HG03442 (cell line): Measurements from ENCODE around the gene NRL.

Experiments used
- ATAC-seq: cut with Tn5 transposase; IDR thresholded peaks from one replicate; pipeline ENCODE4 v1.9.1; 2021; ENCODE audit warnings: mild to moderate bottlenecking, moderate library complexity; ENCODE audit not compliant: unreplicated experiment

The NRL gene

GRCh38 chr14:24145219-24145618 lies 30.5 kb upstream of the NRL start:
- ATAC-seq, result no peak

- no peak for ATAC-seq
Observed at GRCh38 chr14:24144451-24144850, 29.7 kb upstream of the NRL start.

- no peak for ATAC-seq
Observed at GRCh38 chr14:24143511-24143910, 28.8 kb upstream of the NRL start.

GRCh38 chr14:24141097-24141880 lies 26.5 kb upstream of the NRL start, which contains the start of gene EMC9:
Gene EMC9, minus strand, starts transcription at chr14:24141591. Its CDS starts 287 bp downstream, at chr14:24141304.
- peak; percentile 81 for ATAC-seq

GRCh38 chr14:24139272-24139934 lies 24.7 kb upstream of the NRL start:
- no peak for ATAC-seq

- ATAC-seq, result no peak
Observed at GRCh38 chr14:24138396-24139271, 23.9 kb upstream of the NRL start.

GRCh38 chr14:24137529-24138395 lies 23.0 kb upstream of the NRL start:
- no peak for ATAC-seq

- no peak for ATAC-seq
Observed at GRCh38 chr14:24136684-24137528, 22.2 kb upstream of the NRL start.

- ATAC-seq, result peak; percentile 80
Observed at GRCh38 chr14:24135834-24136683, 21.3 kb upstream of the NRL start, which contains the start of gene PSME1. Gene PSME1, plus strand, starts transcription at chr14:24136194. Its CDS starts 69 bp downstream, at chr14:24136263.

GRCh38 chr14:24135584-24135833 lies 20.8 kb upstream of the NRL start:
- ATAC-seq, result no peak

GRCh38 chr14:24133735-24134134 lies 19.0 kb upstream of the NRL start:
- ATAC-seq, result no peak

- no peak for ATAC-seq
Observed at GRCh38 chr14:24132976-24133375, 18.2 kb upstream of the NRL start.

- no peak for ATAC-seq
Observed at GRCh38 chr14:24132061-24132685, 17.4 kb upstream of the NRL start.

GRCh38 chr14:24131549-24131966 lies 16.8 kb upstream of the NRL start:
- no peak for ATAC-seq

- no peak for ATAC-seq
Observed at GRCh38 chr14:24130717-24131548, 16.2 kb upstream of the NRL start.

- no peak for ATAC-seq
Observed at GRCh38 chr14:24130380-24130716, 15.6 kb upstream of the NRL start, which contains the start of gene FITM1. Gene FITM1, plus strand, starts transcription at chr14:24130659. Its CDS starts 905 bp downstream, at chr14:24131564.

- ATAC-seq, result no peak
Observed at GRCh38 chr14:24129410-24129998, 14.8 kb upstream of the NRL start.
